ENCODE measurements around the gene SLC38A8.

SLC38A8 gene

GRCh38 chr16:84048871-84049270 lies 6.3 kb upstream of the SLC38A8 start:
- TF ChIP-seq TAF1 (IDR thresholded peaks at IDR 0.05; ENCODE audit: low read depth), result no peak
- no peak for TF ChIP-seq FOXM1 (IDR thresholded peaks at IDR 0.05; ENCODE audit: borderline replicate concordance, low read depth)
- no peak for TF ChIP-seq USF1 (IDR thresholded peaks at IDR 0.05)

- TF ChIP-seq TEAD4 (IDR thresholded peaks at IDR 0.05), result no peak
- peak; percentile 65 for TF ChIP-seq RAD21 (IDR thresholded peaks at IDR 0.05; ENCODE audit: low read depth)
- TF ChIP-seq USF1 (IDR thresholded peaks at IDR 0.05), result no peak
- TF ChIP-seq TAF1 (IDR thresholded peaks at IDR 0.05; ENCODE audit: low read depth), result no peak
- 0 out of 2 replicates have a peak, but pooled peaks have one; percentile 38 for TF ChIP-seq MAX (IDR thresholded peaks at IDR 0.05)
Measured at GRCh38 chr16:84048270-84048669, 5.7 kb upstream of the SLC38A8 start.

GRCh38 chr16:84047626-84048025 lies 5.0 kb upstream of the SLC38A8 start:
- TF ChIP-seq TCF12 (IDR thresholded peaks at IDR 0.05; ENCODE audit: low read depth), result no peak

- TF ChIP-seq USF1 (IDR thresholded peaks at IDR 0.05) (no peak), CEBPB (IDR thresholded peaks at IDR 0.05) (no peak), YY1 (IDR thresholded peaks at IDR 0.05; ENCODE audit: low read depth) (no peak), EGR1 (IDR thresholded peaks at IDR 0.05) (no peak), REST (IDR thresholded peaks at IDR 0.05; ENCODE audit: low read depth) (no peak), MAX (IDR thresholded peaks at IDR 0.05) (no peak), CREB1 (IDR thresholded peaks at IDR 0.05; ENCODE audit: low read depth) (no peak), EP300 (IDR thresholded peaks at IDR 0.05; ENCODE audit: borderline replicate concordance) (no peak), FOXM1 (IDR thresholded peaks at IDR 0.05; ENCODE audit: borderline replicate concordance, low read depth) (no peak), TAF1 (IDR thresholded peaks at IDR 0.05; ENCODE audit: low read depth) (no peak), TEAD4 (IDR thresholded peaks at IDR 0.05) (no peak), RAD21 (IDR thresholded peaks at IDR 0.05; ENCODE audit: low read depth) (no peak), ZBTB7A (IDR thresholded peaks at IDR 0.05; ENCODE audit: low read depth) (no peak), TCF12 (IDR thresholded peaks at IDR 0.05; ENCODE audit: low read depth) (no peak), NFIC (IDR thresholded peaks at IDR 0.05) (no peak)
Measured at GRCh38 chr16:84047206-84047605, 4.6 kb upstream of the SLC38A8 start.

GRCh38 chr16:84045818-84046470 lies 3.3 kb upstream of the SLC38A8 start:
- TF ChIP-seq RAD21 (IDR thresholded peaks at IDR 0.05; ENCODE audit: low read depth), result no peak

- TF ChIP-seq ZBTB7A (IDR thresholded peaks at IDR 0.05; ENCODE audit: low read depth), result no peak
- no peak for TF ChIP-seq USF1 (IDR thresholded peaks at IDR 0.05)
- TF ChIP-seq CREB1 (IDR thresholded peaks at IDR 0.05; ENCODE audit: low read depth), result no peak
- no peak for TF ChIP-seq TAF1 (IDR thresholded peaks at IDR 0.05; ENCODE audit: low read depth)
- no peak for TF ChIP-seq EP300 (IDR thresholded peaks at IDR 0.05; ENCODE audit: borderline replicate concordance)
- no peak for TF ChIP-seq EGR1 (IDR thresholded peaks at IDR 0.05)
- TF ChIP-seq REST (IDR thresholded peaks at IDR 0.05; ENCODE audit: low read depth), result no peak
- TF ChIP-seq RAD21 (IDR thresholded peaks at IDR 0.05; ENCODE audit: low read depth), result no peak
Measured at GRCh38 chr16:84045001-84045817, 2.6 kb upstream of the SLC38A8 start.
